Mesenchymal stem cell (in vitro differentiated cells and primary cell): ENCODE measurements around the gene CCNL1.

ENCODE experiments used
- DNase-seq: peaks from one replicate; pipeline ENCODE4 v3.0.0-alpha.2; 2013
- H2AFZ ChIP-seq: one replicate; pipeline ENCODE4 v1.6.1; 2013; ENCODE audit warnings: low read depth, mild to moderate bottlenecking, control low read depth, inconsistent platforms, low read length, moderate library complexity
- H2AK5ac ChIP-seq: 2 replicates; pipeline ENCODE4 v1.6.1; 2013; ENCODE audit warnings: low read length, moderate library complexity, mild to moderate bottlenecking, inconsistent platforms; ENCODE audit not compliant: severe bottlenecking
- H2BK120ac ChIP-seq: one replicate; pipeline ENCODE4 v1.6.1; 2013; ENCODE audit warnings: low read depth, mild to moderate bottlenecking, inconsistent platforms, low read length, moderate library complexity
- H2BK12ac ChIP-seq, 2 experiments: one replicate each; pipeline ENCODE4 v1.6.1; 2013; ENCODE audit warnings: inconsistent platforms in 2 of 2, low read length in 2 of 2, mild to moderate bottlenecking in 2 of 2, moderate library complexity in 2 of 2, control low read depth in 1 of 2
- H2BK15ac ChIP-seq: one replicate; pipeline ENCODE4 v1.6.1; 2013; ENCODE audit warnings: mild to moderate bottlenecking, low read depth, inconsistent platforms; ENCODE audit not compliant: poor library complexity, severe bottlenecking
- H2BK5ac ChIP-seq: 2 replicates; pipeline ENCODE4 v1.6.1; 2013; ENCODE audit warnings: low read depth, mild to moderate bottlenecking, low read length, control low read depth, inconsistent platforms; ENCODE audit not compliant: poor library complexity, severe bottlenecking
- H3K14ac ChIP-seq, 2 experiments: one replicate each; pipeline ENCODE4 v1.6.1; 2013; ENCODE audit warnings: inconsistent platforms in 2 of 2, low read length in 2 of 2, control low read depth in 1 of 2, mild to moderate bottlenecking in 1 of 2, moderate library complexity in 1 of 2
- H3K18ac ChIP-seq, 2 experiments: one replicate each; pipeline ENCODE4 v1.6.1; 2013; ENCODE audit warnings: inconsistent platforms in 2 of 2, low read length in 2 of 2, control low read depth in 1 of 2, low read depth in 1 of 2, mild to moderate bottlenecking in 1 of 2
- H3K23ac ChIP-seq, 2 experiments: one replicate each; pipeline ENCODE4 v1.6.1; 2013; ENCODE audit warnings: inconsistent platforms in 2 of 2, low read length in 2 of 2, mild to moderate bottlenecking in 2 of 2, moderate library complexity in 2 of 2, control low read depth in 1 of 2
- H3K27ac ChIP-seq: 2 replicates; pipeline ENCODE4 v1.5.1; 2013; ENCODE audit warnings: mild to moderate bottlenecking, moderate library complexity, low read length, control low read depth, inconsistent platforms; ENCODE audit not compliant: poor library complexity, severe bottlenecking
- H3K27me3 ChIP-seq, 2 experiments: 2 replicates each; pipeline versions ENCODE4 v1.6.1 to v1.7.0; 2013; ENCODE audit warnings: low read length in 2 of 2, mild to moderate bottlenecking in 2 of 2, moderate library complexity in 2 of 2, control low read depth in 1 of 2, inconsistent platforms in 1 of 2; ENCODE audit not compliant: control insufficient read depth in 1 of 2, insufficient read depth in 1 of 2
- H3K36me3 ChIP-seq, 2 experiments: 2 replicates each; pipeline versions ENCODE4 v1.6.1 to v1.7.0; 2013; ENCODE audit warnings: low read length in 2 of 2, control low read depth in 1 of 2, inconsistent platforms in 1 of 2, low read depth in 1 of 2, mild to moderate bottlenecking in 1 of 2; ENCODE audit not compliant: insufficient read depth in 2 of 2, control insufficient read depth in 1 of 2
- H3K4ac ChIP-seq, 2 experiments: one replicate each; pipeline ENCODE4 v1.6.1; 2013; ENCODE audit warnings: inconsistent platforms in 2 of 2, low read length in 2 of 2, mild to moderate bottlenecking in 2 of 2, moderate library complexity in 2 of 2, control low read depth in 1 of 2, low read depth in 1 of 2
- H3K4me1 ChIP-seq: 2 replicates; pipeline ENCODE4 v1.6.1; 2013; ENCODE audit warnings: low read depth, low read length, control low read depth; ENCODE audit not compliant: control insufficient read depth, insufficient read depth
- H3K4me2 ChIP-seq: 2 replicates; pipeline ENCODE4 v1.6.1; 2013; ENCODE audit warnings: low read length, mild to moderate bottlenecking, inconsistent platforms; ENCODE audit not compliant: poor library complexity, severe bottlenecking
- H3K4me3 ChIP-seq, 2 experiments: 2 replicates each; pipeline versions ENCODE4 v1.5.1 to v1.7.0; 2013; ENCODE audit warnings: low read length in 2 of 2, mild to moderate bottlenecking in 2 of 2, control low read depth in 1 of 2, low read depth in 1 of 2; ENCODE audit not compliant: insufficient read depth in 1 of 2
- H3K79me1 ChIP-seq: replicated peaks from 2 replicates; pipeline ENCODE4 v1.6.1; 2013; ENCODE audit warnings: mild to moderate bottlenecking, control low read depth, low read length, inconsistent platforms; ENCODE audit not compliant: poor library complexity, severe bottlenecking
- H3K9ac ChIP-seq: 2 replicates; pipeline ENCODE4 v1.7.0; 2013; ENCODE audit warnings: mild to moderate bottlenecking, low read length, moderate library complexity
- H3K9me3 ChIP-seq: 2 replicates; pipeline ENCODE4 v1.7.0; 2013; ENCODE audit warnings: mild to moderate bottlenecking, low read length; ENCODE audit not compliant: control insufficient read depth
- H4K8ac ChIP-seq: one replicate; pipeline ENCODE4 v1.6.1; 2013; ENCODE audit warnings: inconsistent platforms, mild to moderate bottlenecking, low read length, moderate library complexity
- H4K91ac ChIP-seq: one replicate; pipeline ENCODE4 v1.6.1; 2013; ENCODE audit warnings: mild to moderate bottlenecking, low read length, inconsistent platforms
- WGBS: methylation state at CpG from one replicate; pipeline ENCODE4 v1.1.7; 2013; ENCODE audit warnings: mixed read lengths; 5-methylcytosine and 5-hydroxymethylcytosine counted together

Gene CCNL1

GRCh38 chr3:157135671-157136396, 24.1 kb downstream of the CCNL1 start:
- peak overlapping the region in 1 of 2 experiments; percentile 13 for H2BK12ac ChIP-seq
- no peak overlapping the region for H3K4ac ChIP-seq
- no peak overlapping the region for H4K8ac ChIP-seq
- H2AK5ac ChIP-seq, result no peak overlapping the region
- H3K9me3 ChIP-seq, result no peaks in the 10 kb centered on the region
- H3K4me3 ChIP-seq, result peak overlapping the region in 1 of 2 experiments; percentile 2
- no peak overlapping the region for H4K91ac ChIP-seq
- no peak overlapping the region for H2BK5ac ChIP-seq
- H3K23ac ChIP-seq, result no peak overlapping the region
- no peaks in the 10 kb centered on the region for H3K27me3 ChIP-seq
- peak overlapping the region; percentile 0 for H3K4me2 ChIP-seq
- peaks cover 27% of the 10 kb centered on the region for H3K4me1 ChIP-seq
- H2BK15ac ChIP-seq, result no peak overlapping the region
- H3K14ac ChIP-seq, result no peak overlapping the region
- no peak overlapping the region for H2AFZ ChIP-seq
- DNase-seq, result peak; percentile 78
- no peaks in the 10 kb centered on the region for H3K36me3 ChIP-seq
- peak overlapping the region; percentile 33 for H3K9ac ChIP-seq
- WGBS, result 63% methylated on average over 5 of the region's 5 CpGs
- H3K18ac ChIP-seq, result no peak overlapping the region
- peak overlapping the region; percentile 92 for H3K27ac ChIP-seq
- no peak overlapping the region for H2BK120ac ChIP-seq
- H3K79me1 ChIP-seq, result peaks cover 3% of the 10 kb centered on the region

DNA sequence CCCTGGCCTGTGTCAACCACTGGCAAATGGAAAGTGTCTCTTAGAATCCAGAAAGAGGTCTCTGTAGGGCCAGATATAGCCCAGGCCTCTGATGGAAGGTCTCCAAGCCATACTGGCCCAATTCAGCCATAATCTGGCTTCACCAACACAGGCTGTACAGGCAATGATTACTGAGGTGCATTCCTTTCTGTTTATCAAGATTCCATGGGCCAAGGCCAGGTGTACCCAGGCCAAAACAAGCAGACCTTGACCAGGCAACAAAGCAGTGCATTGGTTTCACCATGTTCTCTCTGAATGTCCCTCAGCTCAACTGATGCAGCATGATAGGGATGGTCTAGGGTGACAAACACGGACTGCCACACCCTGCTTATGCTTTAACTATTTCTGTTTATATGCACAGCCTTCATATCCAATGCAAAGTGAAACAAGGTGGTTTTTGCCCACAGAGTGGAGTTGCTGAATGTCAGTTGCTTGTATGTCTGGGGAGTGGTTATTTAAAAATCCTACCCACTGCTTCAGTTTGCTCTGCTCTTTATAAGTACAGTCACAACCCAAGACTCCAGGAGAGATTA, 25.2 kb downstream of the CCNL1 start:
- Histone ChIP-seq H3K79me1 (peaks cover 3% of the 10 kb centered on the region), H3K9ac (peak overlapping the region; percentile 33), H3K27ac (peak overlapping the region; percentile 92), H3K27me3 (no peaks in the 10 kb centered on the region), H2BK15ac (no peak overlapping the region), H3K36me3 (no peaks in the 10 kb centered on the region), H3K23ac (no peak overlapping the region), H3K14ac (no peak overlapping the region), H3K4ac (no peak overlapping the region), H4K8ac (no peak overlapping the region), H4K91ac (no peak overlapping the region), H3K18ac (no peak overlapping the region), H3K4me2 (no peak overlapping the region), H2BK120ac (no peak overlapping the region), H3K4me1 (peaks cover 34% of the 10 kb centered on the region), H2AFZ (no peak overlapping the region), H3K4me3 (no peak overlapping the region), H3K9me3 (no peaks in the 10 kb centered on the region), H2BK5ac (no peak overlapping the region), H2BK12ac (no peak overlapping the region), H2AK5ac (peak overlapping the region; percentile 33)
- WGBS, result 100% methylated on average over 1 of the region's 1 CpG
- DNase-seq, result no peak

DNA sequence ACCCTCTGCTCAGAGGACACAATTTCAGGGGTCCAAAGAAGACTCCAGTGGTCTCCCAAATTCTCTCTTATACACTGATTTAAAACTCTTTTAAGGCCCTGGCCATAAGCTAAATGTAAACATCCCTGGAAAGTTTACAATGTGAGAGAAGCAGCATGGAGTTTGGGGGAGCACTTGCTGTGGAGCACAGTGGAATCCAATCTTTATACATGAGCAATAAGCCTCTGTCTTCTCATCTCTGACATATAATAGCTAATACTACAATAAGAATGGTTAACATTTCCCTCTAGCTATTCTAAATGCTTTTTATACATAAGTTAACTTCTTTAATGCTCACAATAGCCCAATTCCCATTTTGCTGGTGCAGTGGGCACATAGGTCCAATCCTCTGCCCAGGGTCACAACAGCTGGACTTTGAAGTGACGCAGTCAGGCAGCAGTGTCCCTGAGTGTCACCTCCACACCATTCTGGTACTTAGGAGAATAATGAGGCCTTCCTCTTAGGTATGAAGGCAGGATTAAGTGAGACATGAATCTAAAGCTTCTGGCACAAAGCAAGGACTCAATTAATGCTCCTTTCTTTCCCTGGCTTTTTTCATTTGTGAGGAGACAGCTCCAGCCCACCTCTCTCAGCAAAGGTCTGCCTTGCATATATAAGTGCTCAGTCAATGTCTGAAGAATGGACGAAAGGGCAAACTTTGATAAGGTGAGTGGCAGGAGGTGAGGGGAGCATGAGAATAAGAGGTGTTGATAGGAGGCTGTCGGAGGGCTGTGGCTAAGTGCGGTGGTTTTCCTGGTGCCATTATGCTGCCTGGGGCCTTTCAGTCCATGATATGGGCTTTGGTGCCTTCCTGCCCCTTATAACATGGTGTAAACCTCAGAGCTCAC, 26.3 kb downstream of the CCNL1 start:
- no peak overlapping the region for H3K27ac ChIP-seq
- DNase-seq, result no peak
- 90% methylated on average over 4 of the region's 4 CpGs for WGBS

GRCh38 chr3:157132936-157133335, 27.0 kb downstream of the CCNL1 start:
- Histone ChIP-seq H3K4ac (no peak overlapping the region), H2BK5ac (no peak overlapping the region), H3K23ac (no peak overlapping the region), H4K8ac (no peak overlapping the region), H3K4me3 (no peak overlapping the region), H2BK15ac (no peak overlapping the region), H3K4me2 (no peak overlapping the region), H3K79me1 (peaks cover 3% of the 10 kb centered on the region), H3K36me3 (no peaks in the 10 kb centered on the region), H3K27me3 (no peaks in the 10 kb centered on the region), H2BK12ac (no peak overlapping the region), H3K14ac (no peak overlapping the region), H2AFZ (no peak overlapping the region), H2BK120ac (no peak overlapping the region), H3K18ac (no peak overlapping the region), H3K27ac (no peak overlapping the region), H4K91ac (no peak overlapping the region), H3K4me1 (peaks cover 48% of the 10 kb centered on the region), H3K9me3 (no peaks in the 10 kb centered on the region), H3K9ac (no peak overlapping the region), H2AK5ac (no peak overlapping the region)
- no peak for DNase-seq
- WGBS, result 86% methylated on average over 1 of the region's 2 CpGs

More for the DNA sequence above, 26.3 kb downstream of the CCNL1 start:
- peaks cover 43% of the 10 kb centered on the region for H3K4me1 ChIP-seq
- no peak overlapping the region for H3K4me3 ChIP-seq
- H3K36me3 ChIP-seq, result no peaks in the 10 kb centered on the region
- no peak overlapping the region for H3K18ac ChIP-seq
- H3K79me1 ChIP-seq, result peaks cover 3% of the 10 kb centered on the region
- no peak overlapping the region for H3K23ac ChIP-seq
- H3K4ac ChIP-seq, result no peak overlapping the region
- H3K9ac ChIP-seq, result no peak overlapping the region
- H2BK12ac ChIP-seq, result peak overlapping the region in 1 of 2 experiments; percentile 15
- no peak overlapping the region for H2BK5ac ChIP-seq
- H3K9me3 ChIP-seq, result no peaks in the 10 kb centered on the region
- no peak overlapping the region for H4K91ac ChIP-seq
- H3K4me2 ChIP-seq, result no peak overlapping the region
- H2AK5ac ChIP-seq, result peak overlapping the region; percentile 72
- H2BK120ac ChIP-seq, result no peak overlapping the region
- no peaks in the 10 kb centered on the region for H3K27me3 ChIP-seq
- H2AFZ ChIP-seq, result no peak overlapping the region
- no peak overlapping the region for H3K14ac ChIP-seq
- no peak overlapping the region for H2BK15ac ChIP-seq
- no peak overlapping the region for H4K8ac ChIP-seq
